DMS153 treated with DMSO at 0.1 percent for 48 hours (cell line): ENCODE measurements around the gene PTH1R.

Source experiments
- DNase-seq: peaks from one replicate; lab custom pipeline; 2025; ENCODE audit not compliant: unreplicated experiment; lab: John Stamatoyannopoulos, UW

PTH1R gene

DNA sequence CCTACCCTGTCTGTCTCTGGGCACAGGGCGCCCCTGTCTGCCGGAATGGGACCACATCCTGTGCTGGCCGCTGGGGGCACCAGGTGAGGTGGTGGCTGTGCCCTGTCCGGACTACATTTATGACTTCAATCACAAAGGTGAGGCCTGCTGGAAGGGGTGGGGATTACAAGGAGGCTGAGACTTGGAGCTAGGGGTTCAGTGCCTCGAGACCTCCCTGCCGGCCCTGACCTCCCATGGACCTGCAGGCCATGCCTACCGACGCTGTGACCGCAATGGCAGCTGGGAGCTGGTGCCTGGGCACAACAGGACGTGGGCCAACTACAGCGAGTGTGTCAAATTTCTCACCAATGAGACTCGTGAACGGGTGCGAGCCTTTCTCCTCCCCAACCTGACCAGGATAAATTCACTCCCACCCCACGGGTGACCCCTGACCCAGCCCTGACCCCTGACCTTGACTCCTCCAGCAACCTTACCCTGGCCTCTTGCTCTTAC, 20.4 kb downstream of the PTH1R start:
- no peak for DNase-seq

DNA sequence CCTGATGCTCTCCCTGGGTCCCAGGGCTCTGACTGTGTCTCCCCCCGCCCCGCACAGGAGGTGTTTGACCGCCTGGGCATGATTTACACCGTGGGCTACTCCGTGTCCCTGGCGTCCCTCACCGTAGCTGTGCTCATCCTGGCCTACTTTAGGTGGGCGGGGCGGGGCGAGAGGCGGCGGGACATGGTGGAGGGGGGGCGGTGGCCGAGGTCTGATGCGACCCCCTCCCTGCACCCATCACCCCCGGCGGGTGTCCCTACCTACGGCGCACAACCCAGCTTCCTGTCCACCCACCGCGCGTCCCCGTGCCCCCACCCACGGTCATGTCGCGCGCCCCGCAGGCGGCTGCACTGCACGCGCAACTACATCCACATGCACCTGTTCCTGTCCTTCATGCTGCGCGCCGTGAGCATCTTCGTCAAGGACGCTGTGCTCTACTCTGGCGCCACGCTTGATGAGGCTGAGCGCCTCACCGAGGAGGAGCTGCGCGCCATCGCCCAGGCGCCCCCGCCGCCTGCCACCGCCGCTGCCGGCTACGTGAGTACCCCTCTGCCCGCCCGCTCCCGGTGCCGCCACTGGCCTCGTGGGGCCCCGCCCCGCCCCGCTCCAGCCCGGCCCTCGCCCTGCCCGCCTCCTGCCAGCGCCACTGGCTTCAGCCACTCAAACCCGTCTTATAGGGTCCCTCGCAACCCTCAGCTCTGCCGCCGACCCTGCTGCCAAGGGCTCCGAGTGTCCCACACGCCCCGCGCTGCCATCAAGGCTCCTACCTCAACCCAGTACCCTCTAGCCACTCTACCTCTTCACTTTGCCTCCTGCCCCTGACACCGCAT, 21.0 kb downstream of the PTH1R start:
- DNase-seq, result no peak

DNA sequence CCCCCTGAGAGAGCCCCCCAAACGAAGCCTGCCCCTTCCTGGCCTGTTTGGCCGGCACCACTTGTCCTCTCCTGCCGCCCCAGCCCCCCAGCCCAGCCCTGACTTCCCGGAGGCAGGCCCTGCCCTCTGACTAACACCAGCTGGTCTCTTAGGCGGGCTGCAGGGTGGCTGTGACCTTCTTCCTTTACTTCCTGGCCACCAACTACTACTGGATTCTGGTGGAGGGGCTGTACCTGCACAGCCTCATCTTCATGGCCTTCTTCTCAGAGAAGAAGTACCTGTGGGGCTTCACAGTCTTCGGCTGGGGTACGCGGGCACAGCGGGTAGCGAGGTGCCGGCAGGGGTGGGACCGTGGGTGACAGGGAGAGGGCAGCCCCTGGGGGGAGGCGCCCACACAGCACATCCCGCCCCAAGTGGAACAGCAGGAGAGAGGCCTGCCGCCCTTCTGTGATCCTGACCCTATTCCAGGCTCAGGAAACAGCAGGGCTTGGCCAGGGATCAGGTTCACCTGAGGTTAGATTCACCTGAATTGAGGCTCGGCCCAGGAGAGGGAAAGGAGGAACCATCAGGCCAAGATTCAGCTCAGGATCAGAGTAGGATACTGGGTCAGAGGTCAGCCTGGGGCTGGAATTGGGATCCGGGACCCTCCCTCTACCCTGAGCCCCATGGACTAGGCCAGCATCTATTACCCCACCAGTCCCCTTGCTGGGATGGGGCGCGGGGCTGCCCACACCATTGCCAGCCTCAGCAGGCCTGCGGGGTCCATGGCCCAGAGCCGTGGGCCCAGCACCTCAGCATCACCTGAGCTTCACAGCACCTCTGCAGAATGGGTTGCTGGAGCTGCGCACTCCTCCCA, 21.9 kb downstream of the PTH1R start:
- no peak for DNase-seq

DNA sequence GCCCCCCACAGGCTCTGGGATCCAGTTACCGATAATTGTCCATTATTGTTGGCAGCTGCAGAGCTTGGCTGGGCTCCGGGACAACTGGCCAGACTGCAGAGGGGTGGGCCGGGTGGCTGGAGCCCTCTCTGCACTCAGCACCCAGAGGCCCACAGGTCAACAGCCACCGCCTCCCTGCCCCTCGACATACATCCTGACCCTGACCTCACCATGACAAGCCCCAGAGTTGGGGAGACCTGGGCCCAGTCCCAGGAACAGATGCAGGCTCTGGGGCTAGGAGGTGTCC, 22.4 kb downstream of the PTH1R start:
- no peak for DNase-seq

DNA sequence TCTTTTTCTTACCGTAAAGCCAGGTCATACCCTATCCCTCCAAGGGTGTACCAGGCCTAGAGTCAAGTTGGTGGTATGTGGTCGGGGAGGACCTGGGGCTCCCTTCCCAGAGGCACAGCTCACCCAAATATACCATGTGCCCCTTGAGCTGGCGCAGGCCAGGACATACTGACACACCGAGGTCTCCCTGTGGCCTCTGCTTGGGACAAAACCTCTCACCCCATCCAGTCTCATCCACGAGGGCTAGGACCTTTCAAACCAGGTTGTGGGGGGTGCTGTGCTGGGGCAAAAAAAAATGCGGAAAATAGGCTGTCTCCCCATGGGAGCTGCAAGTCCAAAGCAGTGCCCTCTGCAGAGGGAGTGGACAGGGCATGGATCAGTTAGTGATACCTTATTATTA, 22.8 kb downstream of the PTH1R start:
- no peak for DNase-seq

DNA sequence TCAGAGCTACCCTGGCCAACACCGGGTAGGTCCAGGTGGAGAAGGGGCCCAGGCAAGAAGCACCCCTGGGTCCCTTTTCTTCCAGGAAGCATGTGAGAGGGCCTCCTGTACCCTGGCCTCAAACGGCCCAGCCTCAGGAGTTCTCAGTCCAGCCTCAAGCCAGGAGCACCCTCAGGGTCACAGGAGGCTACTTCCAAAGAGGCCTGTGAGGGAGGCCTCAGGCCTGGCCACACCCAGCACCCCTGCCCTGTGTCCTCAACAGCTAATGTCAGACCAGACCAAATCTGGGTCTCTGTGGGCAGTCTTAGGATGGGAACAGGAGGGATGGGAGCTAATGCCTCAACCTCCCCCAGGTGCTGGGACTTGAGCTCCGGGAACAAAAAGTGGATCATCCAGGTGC, 23.5 kb downstream of the PTH1R start:
- no peak for DNase-seq

DNA sequence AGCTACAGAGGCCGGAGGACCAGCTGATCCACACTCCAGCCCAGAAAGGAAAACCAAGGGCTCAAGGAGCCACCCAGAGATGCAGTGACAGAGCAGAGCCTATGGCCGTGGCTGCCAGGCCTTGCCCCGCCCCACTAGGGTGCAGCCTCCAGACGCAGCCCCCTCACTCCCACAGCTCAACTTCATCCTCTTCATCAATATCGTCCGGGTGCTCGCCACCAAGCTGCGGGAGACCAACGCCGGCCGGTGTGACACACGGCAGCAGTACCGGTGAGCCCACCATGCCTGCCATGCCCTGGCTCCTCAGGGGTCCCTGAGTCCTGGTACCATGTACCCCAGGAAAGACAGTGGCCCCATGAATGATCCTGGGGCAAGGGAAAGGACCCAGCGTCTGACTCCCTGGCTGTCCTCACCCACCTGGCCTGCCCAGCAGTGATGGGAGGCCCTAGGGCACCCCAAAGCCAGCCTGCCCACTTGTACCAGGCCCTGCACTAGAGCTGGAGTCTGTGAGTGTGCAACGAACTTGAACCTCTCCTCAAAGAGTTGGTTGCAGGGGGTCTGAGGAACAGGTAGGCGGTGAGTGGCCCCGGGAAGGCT, 24.2 kb downstream of the PTH1R start:
- DNase-seq, result no peak

DNA sequence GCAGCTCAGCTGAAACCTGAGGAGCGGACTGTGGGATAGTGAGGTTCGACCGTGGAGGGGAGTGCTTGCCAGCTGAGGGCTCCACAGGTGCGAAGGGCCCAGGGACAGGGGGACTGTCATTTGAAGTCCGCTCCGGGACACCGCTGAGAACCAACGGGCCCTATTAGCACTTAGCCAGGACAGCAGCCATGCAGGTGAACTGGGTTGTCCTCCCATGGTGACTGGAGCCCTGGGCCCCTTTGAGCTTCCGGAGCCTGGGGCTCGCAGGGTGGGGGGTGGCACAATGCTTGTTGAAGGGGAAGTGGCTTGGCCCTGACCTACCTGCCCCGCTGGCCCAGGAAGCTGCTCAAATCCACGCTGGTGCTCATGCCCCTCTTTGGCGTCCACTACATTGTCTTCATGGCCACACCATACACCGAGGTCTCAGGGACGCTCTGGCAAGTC, 24.7 kb downstream of the PTH1R start:
- no peak for DNase-seq

DNA sequence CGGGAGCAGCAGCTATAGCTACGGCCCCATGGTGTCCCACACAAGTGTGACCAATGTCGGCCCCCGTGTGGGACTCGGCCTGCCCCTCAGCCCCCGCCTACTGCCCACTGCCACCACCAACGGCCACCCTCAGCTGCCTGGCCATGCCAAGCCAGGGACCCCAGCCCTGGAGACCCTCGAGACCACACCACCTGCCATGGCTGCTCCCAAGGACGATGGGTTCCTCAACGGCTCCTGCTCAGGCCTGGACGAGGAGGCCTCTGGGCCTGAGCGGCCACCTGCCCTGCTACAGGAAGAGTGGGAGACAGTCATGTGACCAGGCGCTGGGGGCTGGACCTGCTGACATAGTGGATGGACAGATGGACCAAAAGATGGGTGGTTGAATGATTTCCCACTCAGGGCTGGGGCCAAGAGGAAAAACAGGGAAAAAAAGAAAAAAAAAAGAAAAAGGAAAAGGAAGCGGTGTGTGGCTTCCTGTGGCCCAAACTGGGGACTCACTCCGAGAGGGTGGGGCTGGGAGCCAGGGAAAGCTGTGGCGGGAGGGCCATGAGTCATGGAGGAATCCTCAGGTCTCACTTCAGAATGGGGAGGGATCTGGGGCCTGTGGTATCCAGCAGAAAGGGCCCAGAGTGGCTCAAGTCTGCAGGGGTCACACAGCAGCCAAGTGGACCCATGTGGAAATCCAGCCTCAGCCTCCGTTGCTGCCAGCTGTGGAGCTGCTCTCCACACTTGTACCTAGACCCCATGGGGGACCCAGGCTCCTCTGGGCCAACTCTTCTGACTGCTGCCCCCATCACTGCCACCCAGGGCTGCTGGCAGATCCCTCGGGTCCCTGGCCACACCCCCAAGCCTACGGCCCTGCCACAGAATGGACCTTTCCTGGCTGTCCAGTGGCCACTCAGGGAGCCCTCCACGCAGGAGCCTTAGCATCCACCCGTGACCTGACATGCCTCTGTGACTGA, 26.1 kb downstream of the PTH1R start:
- DNase-seq, result no peak

DNA sequence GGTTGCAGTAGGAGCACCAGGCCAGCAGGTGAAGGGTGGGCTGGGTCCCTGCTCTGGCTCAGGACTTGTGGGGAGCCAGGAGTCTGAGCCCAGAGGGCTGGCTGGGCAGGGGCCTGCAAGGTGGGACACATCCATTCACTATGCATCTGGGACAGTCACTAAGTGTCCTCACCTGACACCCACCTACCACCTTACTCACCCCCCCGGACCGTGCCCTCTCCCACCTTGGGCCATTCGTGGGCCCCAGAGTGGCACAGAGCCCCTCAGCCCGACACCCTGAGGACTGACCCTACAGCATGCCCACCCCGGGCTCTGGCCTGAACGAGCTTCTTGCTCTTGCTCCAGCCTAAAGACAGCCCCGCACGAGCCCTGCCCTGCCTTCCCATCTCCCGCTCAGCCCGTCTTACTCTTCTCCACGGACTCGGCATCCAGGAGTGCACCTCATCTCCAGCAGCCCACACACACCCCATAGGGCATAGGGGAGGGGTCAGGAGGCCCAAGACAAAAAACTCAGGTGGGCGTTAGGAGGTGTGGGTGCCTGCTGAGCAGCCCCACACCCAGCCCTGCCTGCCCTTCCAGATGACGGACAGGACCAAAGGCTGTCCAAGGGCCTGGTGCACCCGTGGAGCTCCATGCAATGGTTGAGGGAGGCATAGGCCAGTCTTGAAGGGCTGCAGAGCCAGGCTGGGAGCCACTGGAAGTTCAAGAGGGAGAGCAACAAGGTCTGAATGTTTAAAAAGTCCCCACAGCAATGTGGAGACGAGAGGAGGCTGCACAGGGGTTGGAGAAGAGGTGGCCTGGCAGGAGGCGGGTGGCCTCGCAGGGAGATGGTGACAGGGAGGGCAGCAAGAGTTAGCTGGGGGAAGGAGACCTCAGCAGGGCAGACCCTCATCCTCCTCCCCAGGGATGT, 27.0 kb downstream of the PTH1R start:
- no peak for DNase-seq

DNA sequence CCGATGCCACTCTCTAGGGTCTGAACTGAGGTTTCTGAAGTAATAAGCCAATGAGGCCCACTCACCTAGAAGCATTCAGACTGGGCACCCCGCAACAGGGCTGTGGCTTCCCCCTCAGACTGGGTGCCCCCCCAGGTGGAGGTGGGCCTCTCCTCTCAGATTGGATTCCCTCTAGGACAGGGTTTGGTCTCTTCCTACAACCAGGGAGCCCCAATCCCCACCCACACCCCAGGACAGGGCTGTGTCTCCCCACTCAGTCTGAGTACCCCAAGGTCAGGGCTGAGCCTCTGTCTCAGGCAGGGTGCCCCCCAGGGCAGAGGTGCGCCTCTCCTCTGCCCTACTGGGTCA, 27.7 kb downstream of the PTH1R start:
- no peak for DNase-seq

DNA sequence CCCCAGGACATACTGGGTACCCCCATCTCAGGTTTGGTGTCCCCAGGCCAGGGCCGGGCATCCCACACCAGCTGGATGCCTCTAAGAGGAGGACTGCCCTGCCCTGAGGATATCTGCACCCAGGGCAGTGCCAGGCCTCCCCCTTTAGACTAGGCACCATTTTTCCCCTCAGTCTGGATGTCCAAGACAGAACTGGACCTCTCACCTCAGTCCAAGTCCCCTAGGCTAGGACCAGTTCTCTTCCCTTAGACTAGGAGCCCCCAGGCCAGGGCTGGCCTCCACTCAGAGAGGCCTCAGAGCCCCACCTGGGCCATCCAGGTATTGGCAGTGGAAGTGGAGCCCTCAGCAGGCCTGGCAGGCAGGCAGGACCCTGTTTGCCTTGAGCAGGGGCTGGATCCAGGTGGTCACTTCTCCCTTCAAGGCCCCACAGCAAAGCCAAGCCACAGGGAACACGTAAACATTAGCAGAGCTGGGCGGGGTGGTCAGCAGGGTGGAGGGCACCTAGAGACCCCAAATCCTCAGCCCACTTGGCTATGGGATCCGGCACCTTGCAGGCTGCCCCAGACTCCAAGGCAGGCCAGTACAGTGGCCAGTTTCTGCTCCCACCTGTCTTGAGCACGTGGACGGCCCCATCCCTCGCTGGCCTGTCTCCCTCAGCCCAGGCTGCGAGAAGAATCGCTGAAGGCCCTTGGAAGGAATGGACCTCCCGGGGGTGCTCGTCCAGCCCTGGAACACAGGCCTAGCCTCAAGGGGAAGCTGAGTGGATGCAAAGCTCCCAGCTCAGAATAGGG, 28.3 kb downstream of the PTH1R start:
- no peak for DNase-seq

DNA sequence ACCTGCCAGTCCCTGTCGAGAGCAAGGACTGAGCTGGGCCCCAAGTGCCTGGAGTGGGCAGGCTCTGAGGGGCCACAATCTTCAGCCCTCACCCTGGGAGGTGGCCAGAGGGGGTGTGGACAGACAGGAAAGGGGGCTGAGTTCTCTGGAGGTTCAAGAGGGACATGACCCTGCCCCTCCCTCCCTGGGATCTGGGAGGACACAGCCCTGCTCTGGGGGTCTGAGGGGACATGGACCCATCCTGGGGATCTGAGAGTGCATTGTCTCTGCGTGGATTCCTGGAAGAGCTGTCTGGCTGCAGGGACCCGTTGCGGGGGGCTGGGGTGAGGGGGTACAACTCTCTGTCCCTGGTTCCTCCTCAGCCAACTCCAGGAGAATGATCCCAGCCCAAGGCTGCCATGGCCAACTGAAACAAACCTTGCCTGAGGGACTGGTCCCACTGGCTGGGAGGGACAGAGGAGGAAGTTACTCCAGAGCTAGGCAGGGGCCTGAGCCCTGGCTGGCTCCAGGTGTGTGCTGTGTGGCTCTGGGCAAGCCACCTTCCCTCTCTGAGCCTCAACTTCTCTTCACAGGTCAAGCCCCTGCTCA, 29.0 kb downstream of the PTH1R start:
- no peak for DNase-seq

DNA sequence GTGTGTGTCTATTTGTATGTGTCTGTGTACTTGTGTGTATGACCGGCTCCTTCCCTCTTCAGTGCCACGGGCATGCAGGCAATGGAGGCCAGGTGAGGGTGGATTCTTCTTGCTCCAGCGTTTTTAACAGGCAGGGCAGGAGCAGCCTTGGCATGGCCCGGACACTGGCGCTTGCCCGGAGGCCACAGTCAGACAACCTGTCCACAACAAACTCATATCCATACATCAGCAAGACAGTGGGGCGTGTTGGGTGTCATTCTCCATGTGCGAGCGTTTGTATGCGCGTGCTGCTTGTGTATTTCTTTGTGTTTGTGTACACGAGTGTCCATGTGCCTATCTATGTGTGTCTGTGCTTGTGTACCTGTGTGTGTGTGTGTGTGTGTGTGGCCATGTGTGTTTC, 29.8 kb downstream of the PTH1R start:
- no peak for DNase-seq

DNA sequence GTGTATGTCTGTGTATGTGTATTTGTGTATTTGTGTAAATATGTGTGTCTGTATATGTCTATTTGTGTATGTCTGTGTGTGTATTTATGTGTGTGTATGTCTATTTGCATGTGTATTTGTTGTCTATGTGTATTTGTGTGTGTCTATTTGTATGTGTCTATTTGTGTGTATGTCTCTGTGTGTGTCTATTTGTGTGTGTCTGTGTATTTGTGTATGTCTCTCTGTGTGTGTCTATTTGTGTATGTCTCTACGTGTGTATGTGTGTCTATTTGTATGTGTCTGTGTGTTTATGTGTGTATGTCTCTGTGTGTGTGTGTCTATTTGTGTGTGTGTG, 30.4 kb downstream of the PTH1R start:
- DNase-seq, result no peak

DNA sequence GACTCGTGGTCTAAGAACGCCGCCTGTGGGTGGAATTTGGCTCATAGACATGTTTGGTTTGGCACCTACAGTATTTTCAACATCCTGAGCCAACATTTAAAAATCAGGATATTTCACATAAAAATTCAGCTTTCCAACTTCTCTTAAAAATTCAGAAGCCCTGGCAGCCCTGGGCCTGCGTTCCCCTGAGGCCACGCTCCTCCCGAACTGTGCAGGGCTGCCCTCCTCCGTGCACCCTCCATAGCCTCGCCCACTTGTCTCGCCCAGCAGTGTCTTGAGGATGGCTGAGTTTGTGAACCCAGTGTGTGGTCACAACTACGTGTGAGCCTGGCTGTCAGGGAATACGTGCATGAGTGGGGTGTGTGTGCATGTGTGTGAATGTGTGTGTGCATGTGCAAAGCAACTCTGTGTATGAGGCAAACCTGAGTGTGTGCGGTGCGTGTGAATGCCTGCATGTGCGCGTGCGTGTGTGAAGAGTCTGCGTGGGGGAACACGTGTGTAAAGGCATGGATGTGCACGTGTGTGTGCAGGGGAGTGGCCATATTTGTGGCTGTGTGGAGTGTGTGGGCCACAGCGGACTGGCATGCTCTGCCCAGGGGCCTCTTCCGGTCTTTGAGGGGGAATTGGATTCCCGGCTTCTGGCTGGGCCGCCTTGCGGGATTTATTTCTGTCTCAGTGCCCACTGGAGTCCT, 30.9 kb downstream of the PTH1R start:
- no peak for DNase-seq

DNA sequence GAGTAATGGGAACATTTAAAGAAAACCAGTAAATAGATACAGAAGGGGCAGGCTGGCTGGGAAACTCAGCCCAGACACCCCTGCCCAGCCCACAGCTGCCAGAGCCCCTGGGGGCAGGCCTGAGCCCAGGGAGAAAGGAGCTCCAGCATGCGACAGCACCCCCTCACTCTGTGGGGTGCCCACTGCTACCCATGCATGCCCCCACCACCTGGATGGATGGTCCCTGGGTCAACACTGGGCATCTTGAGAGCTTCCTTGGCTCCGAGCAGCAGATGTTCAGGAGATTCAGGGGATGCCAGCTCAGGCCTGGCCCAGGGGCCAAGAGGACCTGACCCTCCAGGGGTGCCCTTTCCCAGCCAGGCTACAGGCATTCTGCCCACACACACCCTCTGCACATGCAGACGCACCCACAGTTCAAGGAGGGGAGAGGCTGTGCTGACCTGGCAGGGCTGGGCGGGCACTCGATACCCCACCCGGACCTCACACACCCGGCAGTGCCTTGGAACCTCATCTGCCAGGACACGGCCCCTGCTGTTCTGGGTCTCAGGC, 31.5 kb downstream of the PTH1R start:
- no peak for DNase-seq
